Mucosa of gallbladder (tissue), 1 donor: ENCODE results near the gene POLR2E. TPM values are rescaled to one million over a fixed set of nuclear protein-coding genes. Genes with fewer than 3 reads are reported as not detected.

ENCODE experiments used
- DNase-seq: peaks from one replicate; pipeline ENCODE4 v3.0.0-alpha.2; 2020; ENCODE audit warnings: low spot score
- total RNA-seq: library from RNA; stranded (reverse); gene quantifications from one replicate; pipeline ENCODE4 v1.2.1, GENCODE V29; 2021
- donor health status: DM: no; HTN: no; CAD: no.

POLR2E gene
- total RNA-seq, 1 donor from 2014 or later, result 137 TPM

GRCh38 chr19:1097810-1098176, 2.6 kb upstream of the POLR2E start:
- no peak for DNase-seq

GRCh38 chr19:1094655-1094977, 559 bp downstream of the POLR2E start:
- DNase-seq, result no peak

GRCh38 chr19:1093811-1094553, 1.2 kb downstream of the POLR2E start:
- DNase-seq, result no peak

GRCh38 chr19:1093330-1093729, 1.8 kb downstream of the POLR2E start:
- DNase-seq, result no peak

GRCh38 chr19:1091544-1092175, 3.5 kb downstream of the POLR2E start:
- DNase-seq, result no peak

- no peak for DNase-seq
Measured at GRCh38 chr19:1090731-1091543, 4.2 kb downstream of the POLR2E start.

GRCh38 chr19:1089891-1090290, 5.3 kb downstream of the POLR2E start:
- no peak for DNase-seq

- DNase-seq, result no peak
Measured at GRCh38 chr19:1089126-1089771, 5.9 kb downstream of the POLR2E start.

GRCh38 chr19:1088416-1089010, 6.7 kb downstream of the POLR2E start:
- no peak for DNase-seq

GRCh38 chr19:1087813-1088415, 7.3 kb downstream of the POLR2E start:
- DNase-seq, result no peak

GRCh38 chr19:1086613-1087012, 8.6 kb downstream of the POLR2E start:
- DNase-seq, result no peak

GRCh38 chr19:1085676-1086442, 9.3 kb downstream of the POLR2E start:
- no peak for DNase-seq

GRCh38 chr19:1085053-1085658, 10.0 kb downstream of the POLR2E start:
- no peak for DNase-seq

GRCh38 chr19:1084024-1084868, 10.9 kb downstream of the POLR2E start:
- DNase-seq, result no peak

- no peak for DNase-seq
Measured at GRCh38 chr19:1082928-1083816, 12.0 kb downstream of the POLR2E start.

- DNase-seq, result peak; percentile 89
Measured at GRCh38 chr19:1082165-1082927, 12.8 kb downstream of the POLR2E start.

- no peak for DNase-seq
Measured at GRCh38 chr19:1081301-1082164, 13.6 kb downstream of the POLR2E start.
